Lower leg skin (tissue), 4 donors: ENCODE measurements around the gene MUS81. TPM values are rescaled to one million over a fixed set of nuclear protein-coding genes. Genes with fewer than 3 reads are reported as not detected.
"Not testable (repeated sequence)": the region's sequence is repeated elsewhere in the genome, so short reads cannot be mapped to it uniquely, and the experiment has no call there.

Experiments
- DNase-seq, 2 donors: peaks; one replicate each; pipeline ENCODE4 v3.0.0-alpha.2; 2019; ENCODE audit warnings: low spot score in 2 of 2
- H3K4me3 ChIP-seq: fragments of 200-600 bp; sonication (generic); 2 replicates; pipeline ENCODE4 v1.5.1; 2017; ENCODE audit warnings: mild to moderate bottlenecking, low read depth; ENCODE audit not compliant: poor library complexity, severe bottlenecking
- CTCF ChIP-seq, 3 donors: fragments of 450-650 bp; IDR thresholded peaks; one replicate each; pipeline ENCODE4 v1.5.1; 2016; ENCODE audit warnings: antibody characterized with exemption in 3 of 3, mild to moderate bottlenecking in 3 of 3, moderate library complexity in 2 of 3
- POLR2A ChIP-seq, 2 donors: fragments of 450-650 bp; IDR thresholded peaks; one replicate each; pipeline ENCODE4 v1.6.1; 2016 to 2017; ENCODE audit warnings: antibody characterized with exemption in 2 of 2, mild to moderate bottlenecking in 1 of 2, moderate library complexity in 1 of 2
- WGBS, 2 donors: methylation state at CpG; one replicate each; pipeline ENCODE4 v1.1.5; 2018; 5-methylcytosine and 5-hydroxymethylcytosine counted together
- intact Hi-C: fragments of 100-400 bp; cut with DNase I; formaldehyde crosslinking; loops from one replicate; pipeline ENCODE4 v1.15.0; 2023; ENCODE audit warnings: low total_unique reads
- total RNA-seq, 4 donors: library from RNA; depleted of rRNA; stranded (reverse); fragments of >200 nt; gene quantifications; one replicate each; pipeline ENCODE4 v1.1.0, GENCODE V29; 2016

MUS81 gene
- total RNA-seq, 4 donors from 2014 or later, result 29.3 to 38.1 (median 37.1) TPM

DNA sequence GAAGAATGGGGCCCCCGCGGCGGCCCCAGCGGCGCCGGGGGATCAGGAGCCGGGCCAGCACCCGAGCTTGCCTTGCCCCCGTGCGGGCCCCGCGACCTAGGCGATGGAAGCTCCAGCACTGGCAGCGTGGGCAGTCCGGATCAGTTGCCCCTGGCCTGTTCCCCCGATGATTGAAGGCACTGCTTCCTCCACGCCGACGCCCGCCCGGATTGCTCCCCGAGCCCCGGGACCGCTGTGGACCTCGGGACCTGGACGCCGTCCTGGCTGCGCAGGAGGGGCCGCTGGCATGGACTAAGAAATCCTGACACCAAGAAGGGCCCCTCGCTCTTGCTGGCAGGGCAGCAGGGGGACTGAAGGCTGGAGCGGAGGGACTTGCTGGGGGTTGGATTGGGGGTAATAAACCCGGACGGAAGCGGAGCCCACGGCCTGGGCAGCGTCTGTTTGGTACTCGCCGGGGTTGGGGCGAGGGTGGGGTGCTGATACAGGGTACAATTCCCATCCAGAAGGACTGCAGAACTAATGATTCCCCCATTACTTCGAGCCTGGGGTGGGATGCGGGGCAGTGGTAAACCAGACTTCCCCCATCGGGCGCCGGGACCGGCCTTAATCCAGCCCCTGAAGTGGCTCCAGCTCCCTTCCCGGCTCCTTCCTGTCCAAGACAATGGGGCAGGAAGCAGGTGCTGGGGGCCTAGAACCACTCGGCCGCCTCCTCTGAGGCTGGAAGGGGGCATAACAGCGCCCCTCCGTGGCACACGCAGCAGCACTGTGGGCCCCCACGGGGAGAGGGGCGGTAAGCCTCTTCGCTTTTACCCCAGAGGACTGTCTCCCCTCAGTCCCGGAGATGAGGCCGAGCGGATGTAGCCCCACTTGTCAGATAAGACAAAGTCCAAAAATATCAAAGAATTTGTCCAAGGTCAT, 31.2 kb downstream of the MUS81 start:
- WGBS, 2 donors, result 18 to 20% methylated on average over 29 to 34 of the region's 57 CpGs
- H3K4me3 ChIP-seq, result peak overlapping the region; percentile 58
- intact Hi-C loops, result no loop called here
- DNase-seq, result peak in 1 of 2 donors; percentile 91
- TF ChIP-seq POLR2A (IDR thresholded peaks at IDR 0.05) (no peak), CTCF (IDR thresholded peaks at IDR 0.05) (no peak)

DNA sequence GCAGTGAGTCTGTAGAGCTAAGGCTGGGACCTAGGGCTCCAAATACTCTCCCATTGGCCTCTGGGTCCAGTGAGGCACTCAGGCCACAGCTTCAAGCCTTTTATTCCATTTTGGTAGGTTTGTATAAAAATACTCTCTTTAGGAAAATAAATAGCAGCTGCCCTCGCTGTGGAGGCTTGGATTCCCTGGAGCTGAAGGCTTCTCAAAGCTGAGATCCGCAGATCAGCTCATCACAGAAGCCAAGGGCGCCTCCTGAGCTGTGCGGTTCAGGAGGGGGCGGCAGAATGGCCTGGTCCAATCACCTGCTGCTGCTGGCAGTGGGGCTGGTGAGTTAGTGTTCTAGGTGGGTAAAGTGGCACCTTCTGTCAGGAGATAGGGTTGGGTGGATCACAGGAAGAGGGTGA, 31.9 kb downstream of the MUS81 start:
- DNase-seq, intact Hi-C loops, H3K4me3 ChIP-seq: not testable (repeated sequence)
- WGBS, 2 donors, result 64 to 66% methylated on average over 4 to 5 of the region's 5 CpGs

- TF ChIP-seq POLR2A (IDR thresholded peaks at IDR 0.05) (no peak), CTCF (IDR thresholded peaks at IDR 0.05) (no peak)
- intact Hi-C loops, result no loop called here
- 73 to 74% methylated on average over 10 of the region's 10 CpGs for WGBS, 2 donors
- no peak for DNase-seq
- H3K4me3 ChIP-seq, result no peak overlapping the region
Measured at GRCh38 chr11:65892661-65893317, 32.6 kb downstream of the MUS81 start.

GRCh38 chr11:65894034-65894591, 33.9 kb downstream of the MUS81 start:
- no peak overlapping the region for H3K4me3 ChIP-seq
- 79 to 84% methylated on average over 14 to 16 of the region's 16 CpGs for WGBS, 2 donors
- intact Hi-C loops, result no loop called here
- peak in 1 of 2 donors; percentile 87 for DNase-seq
- TF ChIP-seq CTCF (IDR thresholded peaks at IDR 0.05) (no peak), POLR2A (IDR thresholded peaks at IDR 0.05) (no peak)

DNA sequence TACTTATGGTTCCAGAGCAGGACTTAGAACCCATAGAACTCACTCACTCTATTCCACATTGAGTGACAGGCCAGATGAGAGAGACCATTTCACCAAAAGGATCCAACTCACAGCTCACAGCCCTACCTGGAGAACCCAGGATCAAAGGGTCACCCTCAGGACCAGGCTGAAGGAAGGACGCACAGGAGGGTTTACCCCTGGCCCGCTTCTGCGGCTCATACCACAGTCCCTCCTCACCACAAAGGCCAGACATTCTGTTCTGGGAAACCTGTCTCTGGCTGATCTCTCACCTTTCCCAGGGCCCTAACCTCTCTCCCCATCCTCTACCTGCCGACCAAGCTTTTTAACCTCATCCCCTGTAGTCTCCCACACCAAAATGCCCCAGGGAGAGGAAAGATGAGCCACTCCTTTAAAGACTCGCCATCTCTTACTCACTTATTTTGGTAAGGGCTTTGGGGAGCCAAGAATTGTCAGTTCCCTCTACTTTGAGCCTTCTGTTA, 35.3 kb downstream of the MUS81 start:
- no peak overlapping the region for H3K4me3 ChIP-seq
- intact Hi-C loops, result no loop called here
- WGBS, 2 donors, result 81 to 86% methylated on average over 5 of the region's 5 CpGs
- TF ChIP-seq POLR2A (IDR thresholded peaks at IDR 0.05), result no peak
- TF ChIP-seq CTCF (IDR thresholded peaks at IDR 0.05), result no peak
- no peak for DNase-seq
